GM21526 (cell line): ENCODE measurements around the gene DOP1B.
"Not testable (repeated sequence)": the region's sequence is repeated elsewhere in the genome, so short reads cannot be mapped to it uniquely, and the experiment has no call there.

Source experiments
- ATAC-seq: cut with Tn5 transposase; IDR thresholded peaks from one replicate; pipeline ENCODE4 v1.9.1; 2021; ENCODE audit warnings: moderate library complexity; ENCODE audit not compliant: unreplicated experiment, low FRiP score

DOP1B gene

GRCh38 chr21:36171336-36171735, 14.7 kb downstream of the DOP1B start:
- no peak for ATAC-seq

- no peak for ATAC-seq
Observed at GRCh38 chr21:36171741-36172331, 15.2 kb downstream of the DOP1B start.

GRCh38 chr21:36174780-36175179, 18.2 kb downstream of the DOP1B start:
- no peak for ATAC-seq

- ATAC-seq = no peak
Observed at GRCh38 chr21:36175771-36176565, 19.3 kb downstream of the DOP1B start.

GRCh38 chr21:36178349-36178748, 21.7 kb downstream of the DOP1B start:
- ATAC-seq = no peak

GRCh38 chr21:36179145-36179544, 22.5 kb downstream of the DOP1B start:
- ATAC-seq = no peak

- ATAC-seq = no peak
Observed at GRCh38 chr21:36180963-36181362, 24.3 kb downstream of the DOP1B start.

- ATAC-seq = no peak
Observed at GRCh38 chr21:36183144-36183795, 26.6 kb downstream of the DOP1B start.

- ATAC-seq = no peak
Observed at GRCh38 chr21:36184545-36184944, 27.9 kb downstream of the DOP1B start.

GRCh38 chr21:36185523-36185922, 28.9 kb downstream of the DOP1B start:
- no peak for ATAC-seq

- no peak for ATAC-seq
Observed at GRCh38 chr21:36186081-36186480, 29.5 kb downstream of the DOP1B start.

GRCh38 chr21:36186506-36187399, 30.1 kb downstream of the DOP1B start:
- no peak for ATAC-seq

GRCh38 chr21:36188081-36188681, 31.6 kb downstream of the DOP1B start:
- ATAC-seq = no peak

- ATAC-seq = no peak
Observed at GRCh38 chr21:36188937-36189336, 32.3 kb downstream of the DOP1B start.

GRCh38 chr21:36190736-36191135, 34.1 kb downstream of the DOP1B start:
- no peak for ATAC-seq

- no peak for ATAC-seq
Observed at GRCh38 chr21:36193200-36193599, 36.6 kb downstream of the DOP1B start.

GRCh38 chr21:36194024-36194423, 37.4 kb downstream of the DOP1B start:
- ATAC-seq = no peak

GRCh38 chr21:36195613-36196012, 39.0 kb downstream of the DOP1B start:
- no peak for ATAC-seq

- ATAC-seq = no peak
Observed at GRCh38 chr21:36199021-36199420, 42.4 kb downstream of the DOP1B start.

GRCh38 chr21:36199575-36199974, 43.0 kb downstream of the DOP1B start:
- not testable (repeated sequence) for ATAC-seq
